ENCODE measurements around the gene VCP. TPM values are rescaled to one million over a fixed set of nuclear protein-coding genes. Genes with fewer than 3 reads are reported as not detected.

Gene VCP
- total RNA-seq, 4 donors from 2014 or later = 57.6 to 252 (median 174) TPM

DNA sequence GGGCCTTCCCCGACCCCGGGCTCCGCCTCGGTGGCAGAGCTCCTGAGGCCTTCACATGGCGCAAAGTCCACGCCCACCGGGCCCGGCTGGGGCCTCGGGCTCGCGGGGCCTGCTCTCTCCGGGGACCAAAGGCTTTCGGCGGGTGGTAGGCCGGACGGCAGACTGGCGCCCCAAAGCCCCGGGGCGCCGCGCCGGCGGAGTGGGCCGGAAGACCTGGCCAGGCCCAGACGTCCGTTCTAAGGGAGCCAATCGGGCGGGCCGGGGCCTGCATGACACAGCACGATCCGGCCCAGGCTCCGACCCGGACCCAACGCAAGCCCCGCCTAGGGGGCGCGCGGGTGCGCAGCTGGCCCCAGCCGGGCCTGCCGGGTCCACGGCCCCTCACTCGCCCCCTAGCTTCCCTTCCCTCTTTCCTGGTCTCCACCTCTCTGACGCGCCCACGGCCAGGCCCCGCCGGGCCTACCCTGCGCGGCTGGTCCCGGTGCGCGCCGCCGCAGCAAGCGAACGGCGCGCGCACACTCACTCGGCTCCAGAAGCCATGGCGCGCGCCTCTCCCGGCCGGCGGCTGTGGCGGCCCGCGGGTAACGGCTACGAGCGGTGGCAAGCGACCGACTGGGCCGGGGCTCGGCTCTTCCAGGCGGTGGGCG is 488 bp downstream of the VCP start:
- TF ChIP-seq CTCF (IDR thresholded peaks at IDR 0.05) (peak in 3 of 4 experiments; percentile 34 to 47 (median 35)), POLR2A (IDR thresholded peaks at IDR 0.05) (no peak)
- Histone ChIP-seq H3K36me3 (no peaks in the 10 kb centered on the region), H3K4me1 (peaks cover 17 to 20% of the 10 kb centered on the region in 2 donors), H3K9me3 (no peaks in the 10 kb centered on the region), H3K27me3 (no peaks in the 10 kb centered on the region), H3K4me3 (peak overlapping the region; percentile 54 to 99), H3K27ac (peak overlapping the region; percentile 98 to 100)
- peak; percentile 79 to 80 for DNase-seq
- intact Hi-C loops (cut with DNase I; ENCODE audit: low total_unique reads) = loop anchor here (10.0 kb wide), 1 partner anchor 87 kb away; the partner anchor contains the start of gene DNAJB5

GRCh38 chr9:35070823-35071813 is 1.3 kb downstream of the VCP start:
- H3K27me3 ChIP-seq = no peaks in the 10 kb centered on the region
- H3K4me1 ChIP-seq = peaks cover 17 to 20% of the 10 kb centered on the region in 2 donors
- intact Hi-C loops (cut with DNase I; ENCODE audit: low total_unique reads) = loop anchor here (10.0 kb wide), 1 partner anchor 86 kb away; the partner anchor contains the start of gene DNAJB5
- no peaks in the 10 kb centered on the region for H3K36me3 ChIP-seq
- H3K27ac ChIP-seq = peak overlapping the region; percentile 98 to 100
- no peaks in the 10 kb centered on the region for H3K9me3 ChIP-seq
- peak overlapping the region; percentile 54 to 99 for H3K4me3 ChIP-seq
- no peak for DNase-seq
- TF ChIP-seq POLR2A (IDR thresholded peaks at IDR 0.05) = no peak
- TF ChIP-seq CTCF (IDR thresholded peaks at IDR 0.05) = no peak

GRCh38 chr9:35069020-35069419 is 3.4 kb downstream of the VCP start:
- Histone ChIP-seq H3K27me3 (no peaks in the 10 kb centered on the region), H3K36me3 (no peaks in the 10 kb centered on the region), H3K4me1 (peaks cover 17 to 20% of the 10 kb centered on the region in 2 donors), H3K27ac (no peak overlapping the region), H3K9me3 (no peaks in the 10 kb centered on the region), H3K4me3 (no peak overlapping the region)
- TF ChIP-seq CTCF (IDR thresholded peaks at IDR 0.05) (no peak), POLR2A (IDR thresholded peaks at IDR 0.05) (no peak)
- intact Hi-C loops (cut with DNase I; ENCODE audit: low total_unique reads) = no loop called here
- DNase-seq = no peak

DNA sequence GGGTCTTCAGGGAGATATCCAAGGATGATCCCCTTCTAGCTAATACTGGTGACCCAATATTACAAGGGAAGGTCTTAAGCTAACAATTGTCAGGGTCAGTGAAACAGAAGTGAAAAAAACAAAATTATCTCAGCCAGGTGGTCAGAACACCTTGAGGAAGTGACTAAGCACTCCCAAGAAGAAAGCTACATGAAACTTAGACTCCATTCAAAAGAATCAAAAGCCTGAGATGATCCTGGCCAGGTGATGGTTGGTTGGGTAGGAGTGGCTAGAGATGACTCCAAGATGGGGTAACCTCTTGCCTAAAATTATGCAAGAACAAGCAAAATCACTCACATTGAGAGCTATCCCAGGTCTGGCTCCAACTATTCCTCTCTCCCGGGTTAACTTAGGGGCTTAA is 5.4 kb downstream of the VCP start:
- H3K27me3 ChIP-seq = no peaks in the 10 kb centered on the region
- peaks cover 17 to 20% of the 10 kb centered on the region in 2 donors for H3K4me1 ChIP-seq
- no peak for TF ChIP-seq POLR2A (IDR thresholded peaks at IDR 0.05)
- no peak for TF ChIP-seq CTCF (IDR thresholded peaks at IDR 0.05)
- no peaks in the 10 kb centered on the region for H3K36me3 ChIP-seq
- no peaks in the 10 kb centered on the region for H3K9me3 ChIP-seq
- no peak overlapping the region for H3K4me3 ChIP-seq
- no peak for DNase-seq
- H3K27ac ChIP-seq = no peak overlapping the region
- intact Hi-C loops (cut with DNase I; ENCODE audit: low total_unique reads) = no loop called here
